Esophagus squamous epithelium (tissue), 5 donors: ENCODE measurements around the gene CNTN4. TPM values are rescaled to one million over a fixed set of nuclear protein-coding genes. Genes with fewer than 3 reads are reported as not detected.
A peak's percentile ranks its signal among the peaks of the same experiment; 100 is the strongest.

Source experiments
- DNase-seq: peaks from one replicate; lab custom pipeline; 2025; lab: John Stamatoyannopoulos, UW
- H3K27ac ChIP-seq, 4 donors: fragments of 200-600 bp; sonication (generic); one replicate each; pipeline ENCODE4 v1.5.1; 2016 to 2019; ENCODE audit warnings: mild to moderate bottlenecking in 1 of 4
- H3K27me3 ChIP-seq, 4 donors: fragments of 200-600 bp; sonication (generic); 1 replicate in 3 of 4; 2 replicates in 1 of 4; pipeline versions ENCODE4 v1.5.1 to v1.6.0; 2017 to 2021; ENCODE audit warnings: antibody characterized with exemption in 1 of 4
- H3K36me3 ChIP-seq, 3 donors: fragments of 200-600 bp; sonication (generic); one replicate each; pipeline ENCODE4 v1.5.1; 2016 to 2019
- H3K4me1 ChIP-seq, 3 donors: fragments of 200-600 bp; sonication (generic); one replicate each; pipeline ENCODE4 v1.5.1; 2017 to 2019
- H3K4me3 ChIP-seq, 4 donors: fragments of 200-600 bp; sonication (generic); 1 replicate in 3 of 4; 2 replicates in 1 of 4; pipeline ENCODE4 v1.5.1; 2016 to 2019; ENCODE audit warnings: mild to moderate bottlenecking in 2 of 4, moderate library complexity in 1 of 4
- H3K9me3 ChIP-seq, 3 donors: fragments of 200-600 bp; sonication (generic); one replicate each; pipeline ENCODE4 v1.5.1; 2016 to 2019
- CTCF ChIP-seq, 6 experiments: fragments of 450-650 bp in 4 of 6; fragments of 200-600 bp in 2 of 6; sonication (generic) in 2 of 6; IDR thresholded peaks; one replicate each; pipeline ENCODE4 v1.5.1; 2016 to 2019; ENCODE audit warnings: antibody characterized with exemption in 6 of 6, mild to moderate bottlenecking in 4 of 6, moderate library complexity in 4 of 6
- POLR2A ChIP-seq, 4 donors: fragments of 450-650 bp; IDR thresholded peaks; one replicate each; pipeline ENCODE4 v1.6.1; 2017; ENCODE audit warnings: antibody characterized with exemption in 4 of 4, mild to moderate bottlenecking in 4 of 4, moderate library complexity in 3 of 4
- WGBS, 2 donors: methylation state at CpG; one replicate each; pipeline ENCODE4 v1.1.5; 2018; 5-methylcytosine and 5-hydroxymethylcytosine counted together
- intact Hi-C: fragments of 100-400 bp; cut with DNase I; formaldehyde crosslinking; loops from one replicate; pipeline ENCODE4 v1.15.0; 2022
- total RNA-seq, 4 donors: library from RNA; depleted of rRNA; stranded (reverse); fragments of >200 nt; gene quantifications; one replicate each; pipeline ENCODE4 v1.1.0, GENCODE V29; 2016
- donor health status: DM: yes; HTN: yes; CAD: no.

The CNTN4 gene
- total RNA-seq, 4 donors from 2014 or later: 0.31 to 8.5 (median 3.5) TPM

- Histone ChIP-seq H3K27me3 (peaks cover 0 to 79% (median 1%) of the 10 kb centered on the region in 4 donors), H3K36me3 (no peaks in the 10 kb centered on the region), H3K4me1 (peaks cover 0 to 32% (median 3%) of the 10 kb centered on the region in 3 donors), H3K9me3 (no peaks in the 10 kb centered on the region), H3K4me3 (peak overlapping the region; percentile 28 to 74 (median 45)), H3K27ac (peak overlapping the region in 3 of 4 donors; percentile 1 to 83 (median 69))
- intact Hi-C loops: no loop called here
- 0% methylated on average over 5 to 6 of the region's 58 CpGs for WGBS, 2 donors
- no peak for TF ChIP-seq POLR2A (IDR thresholded peaks at IDR 0.05)
- TF ChIP-seq CTCF (IDR thresholded peaks at IDR 0.05): no peak
- no peak for DNase-seq
Measured at GRCh38 chr3:2099028-2099671, 484 bp downstream of the CNTN4 start.

GRCh38 chr3:2099779-2100191 lies 1.1 kb downstream of the CNTN4 start:
- Histone ChIP-seq H3K9me3 (no peaks in the 10 kb centered on the region), H3K27ac (no peak overlapping the region), H3K4me3 (peak overlapping the region; percentile 28 to 74 (median 45)), H3K4me1 (peaks cover 0 to 32% (median 3%) of the 10 kb centered on the region in 3 donors), H3K36me3 (no peaks in the 10 kb centered on the region), H3K27me3 (peaks cover 0 to 74% (median 1%) of the 10 kb centered on the region in 4 donors)
- no peak for TF ChIP-seq POLR2A (IDR thresholded peaks at IDR 0.05)
- TF ChIP-seq CTCF (IDR thresholded peaks at IDR 0.05): no peak
- WGBS, 2 donors: 5 to 17% methylated on average over 7 to 14 of the region's 26 CpGs
- DNase-seq: no peak
- intact Hi-C loops: no loop called here

GRCh38 chr3:2106438-2106837 lies 7.8 kb downstream of the CNTN4 start:
- Histone ChIP-seq H3K9me3 (peaks cover 0 to 7% (median 0%) of the 10 kb centered on the region in 3 donors), H3K4me3 (no peak overlapping the region), H3K36me3 (no peaks in the 10 kb centered on the region), H3K4me1 (no peaks in the 10 kb centered on the region), H3K27me3 (peaks cover 0 to 11% (median 0%) of the 10 kb centered on the region in 4 donors), H3K27ac (no peak overlapping the region)
- intact Hi-C loops: no loop called here
- 61 to 73% methylated on average over 5 to 6 of the region's 6 CpGs for WGBS, 2 donors
- DNase-seq: no peak
- no peak for TF ChIP-seq POLR2A (IDR thresholded peaks at IDR 0.05)
- no peak for TF ChIP-seq CTCF (IDR thresholded peaks at IDR 0.05)

- Histone ChIP-seq H3K27ac (no peak overlapping the region), H3K27me3 (no peaks in the 10 kb centered on the region), H3K4me3 (no peak overlapping the region), H3K36me3 (no peaks in the 10 kb centered on the region), H3K4me1 (no peaks in the 10 kb centered on the region), H3K9me3 (peaks cover 0 to under 1% (median 0%) of the 10 kb centered on the region in 3 donors)
- DNase-seq: no peak
- intact Hi-C loops: no loop called here
- TF ChIP-seq CTCF (IDR thresholded peaks at IDR 0.05): no peak
- no peak for TF ChIP-seq POLR2A (IDR thresholded peaks at IDR 0.05)
- 53 to 61% methylated on average over 2 of the region's 2 CpGs for WGBS, 2 donors
Measured at GRCh38 chr3:2110597-2111117, 12.0 kb downstream of the CNTN4 start.

- intact Hi-C loops: no loop called here
- Histone ChIP-seq H3K27me3 (no peaks in the 10 kb centered on the region), H3K4me1 (no peaks in the 10 kb centered on the region), H3K9me3 (no peaks in the 10 kb centered on the region), H3K36me3 (no peaks in the 10 kb centered on the region), H3K27ac (no peak overlapping the region), H3K4me3 (no peak overlapping the region)
- no peak for TF ChIP-seq CTCF (IDR thresholded peaks at IDR 0.05)
- TF ChIP-seq POLR2A (IDR thresholded peaks at IDR 0.05): no peak
- 71 to 80% methylated on average over 3 of the region's 3 CpGs for WGBS, 2 donors
- no peak for DNase-seq
Measured at GRCh38 chr3:2114617-2115275, 16.1 kb downstream of the CNTN4 start.
